HEK293T (cell line): ENCODE results near the gene DUSP18.

Experiments
- ARNT ChIP-seq: fragments of 450-650 bp; IDR thresholded peaks from 2 replicates; pipeline ENCODE4 v1.6.1; 2017; ENCODE audit warnings: mild to moderate bottlenecking
- BHLHE40 ChIP-seq: fragments of 450-650 bp; IDR thresholded peaks from 2 replicates; pipeline ENCODE4 v1.6.1; 2016; ENCODE audit warnings: mild to moderate bottlenecking, moderate library complexity, borderline replicate concordance
- ELF4 ChIP-seq: fragments of 450-650 bp; IDR thresholded peaks from 2 replicates; pipeline ENCODE4 v1.6.1; 2017; ENCODE audit warnings: antibody characterized with exemption
- FOXA1 ChIP-seq: fragments of 450-650 bp; IDR thresholded peaks from 2 replicates; pipeline ENCODE4 v1.6.1; 2016; ENCODE audit warnings: mild to moderate bottlenecking
- FOXK2 ChIP-seq: fragments of 450-650 bp; IDR thresholded peaks from 2 replicates; pipeline ENCODE4 v1.6.1; 2016; ENCODE audit warnings: mild to moderate bottlenecking
- FOXM1 ChIP-seq: fragments of 450-650 bp; IDR thresholded peaks from 2 replicates; pipeline ENCODE4 v1.6.1; 2017; ENCODE audit warnings: mild to moderate bottlenecking, borderline replicate concordance
- HDGF ChIP-seq: fragments of 450-650 bp; IDR thresholded peaks from 2 replicates; pipeline ENCODE4 v1.6.1; 2017; ENCODE audit warnings: antibody characterized with exemption, borderline replicate concordance
- L3MBTL2 ChIP-seq: fragments of 450-650 bp; conservative IDR thresholded peaks from 2 replicates; pipeline ENCODE4 v1.6.1; 2016; ENCODE audit warnings: mild to moderate bottlenecking
- PKNOX1 ChIP-seq: fragments of 450-650 bp; IDR thresholded peaks from 2 replicates; pipeline ENCODE4 v1.6.1; 2016
- SP1 ChIP-seq: fragments of 450-650 bp; IDR thresholded peaks from 2 replicates; pipeline ENCODE4 v1.6.1; 2017
- SUZ12 ChIP-seq: fragments of 450-650 bp; IDR thresholded peaks from 2 replicates; pipeline ENCODE4 v1.6.1; 2016; ENCODE audit warnings: mild to moderate bottlenecking
- TARDBP ChIP-seq: fragments of 450-650 bp; IDR thresholded peaks from 2 replicates; pipeline ENCODE4 v1.6.1; 2016

DNA sequence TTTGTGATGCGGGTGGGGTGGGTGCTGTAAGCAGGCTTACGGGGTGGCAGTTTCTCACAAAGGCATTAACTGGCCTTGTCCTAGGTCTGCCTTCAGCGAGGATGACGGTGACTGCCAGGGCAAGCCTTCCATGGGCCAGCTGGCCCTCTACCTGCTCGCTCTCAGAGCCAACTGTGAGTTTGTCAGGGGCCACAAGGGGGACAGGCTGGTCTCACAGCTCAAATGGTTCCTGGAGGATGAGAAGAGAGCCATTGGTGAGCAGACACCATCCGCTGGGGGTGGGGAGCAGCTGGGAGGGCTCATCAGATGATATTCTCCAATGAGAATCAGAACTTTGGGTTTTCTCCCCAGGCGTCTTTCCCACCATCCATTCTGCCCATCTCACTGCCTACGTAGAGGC, 54.9 kb downstream of the DUSP18 start:
- TF ChIP-seq FOXA1 (no peak), HDGF (no peak), L3MBTL2 (no peak), ARNT (no peak), SP1 (no peak), ELF4 (no peak), BHLHE40 (no peak), PKNOX1 (no peak), FOXM1 (no peak), TARDBP (no peak), FOXK2 (no peak), SUZ12 (no peak)
